ENCODE data around the gene AGO3. TPM values are rescaled to one million over a fixed set of nuclear protein-coding genes. Genes with fewer than 3 reads are reported as not detected.

The AGO3 gene
- polyA plus RNA-seq, 12 donors: 9.3 to 94.1 (median 12.0) TPM

GRCh38 chr1:36095760-36096405 is 165.0 kb downstream of the AGO3 start:
- no peak for DNase-seq

GRCh38 chr1:36096500-36097432 is 165.9 kb downstream of the AGO3 start:
- no peak for DNase-seq

GRCh38 chr1:36097693-36098585 is 167.0 kb downstream of the AGO3 start:
- no peak for DNase-seq

DNA sequence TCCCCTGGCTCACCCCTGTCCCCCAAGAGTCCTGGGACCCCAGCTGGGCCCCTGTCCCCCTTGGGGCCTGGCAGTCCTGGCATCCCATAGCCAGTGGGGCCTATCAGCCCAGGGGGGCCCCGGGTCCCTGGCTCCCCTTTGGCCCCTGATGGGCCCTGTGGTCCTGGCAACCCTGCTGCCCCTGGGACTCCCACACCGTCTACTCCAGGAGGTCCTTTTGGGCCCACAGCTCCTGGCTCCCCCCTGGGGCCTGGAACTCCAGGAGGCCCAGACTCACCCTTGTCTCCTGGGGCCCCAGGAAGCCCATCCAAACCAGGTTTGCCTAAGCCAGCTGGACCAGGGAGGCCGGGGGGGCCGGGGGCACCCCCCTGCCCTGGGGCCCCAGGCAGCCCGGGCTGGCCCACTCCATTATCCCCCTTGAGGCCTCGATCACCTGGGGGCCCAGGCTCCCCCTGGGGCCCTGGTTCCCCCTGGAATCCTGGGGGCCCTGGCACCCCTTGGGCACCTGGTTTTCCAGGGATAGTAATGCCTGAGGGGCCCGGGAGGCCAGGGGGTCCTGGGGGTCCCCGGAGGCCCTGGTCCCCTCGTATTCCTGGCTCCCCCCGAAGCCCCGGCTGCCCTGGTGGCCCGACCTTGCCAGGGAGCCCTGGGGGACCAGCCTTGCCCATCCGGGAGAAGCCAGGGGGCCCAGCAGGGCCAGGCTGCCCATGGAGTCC is 167.9 kb downstream of the AGO3 start:
- DNase-seq: no peak

- peak; percentile 77 for DNase-seq
Measured at GRCh38 chr1:36099681-36100341, 168.9 kb downstream of the AGO3 start.

- DNase-seq: no peak
Measured at GRCh38 chr1:36100376-36100775, 169.5 kb downstream of the AGO3 start.

DNA sequence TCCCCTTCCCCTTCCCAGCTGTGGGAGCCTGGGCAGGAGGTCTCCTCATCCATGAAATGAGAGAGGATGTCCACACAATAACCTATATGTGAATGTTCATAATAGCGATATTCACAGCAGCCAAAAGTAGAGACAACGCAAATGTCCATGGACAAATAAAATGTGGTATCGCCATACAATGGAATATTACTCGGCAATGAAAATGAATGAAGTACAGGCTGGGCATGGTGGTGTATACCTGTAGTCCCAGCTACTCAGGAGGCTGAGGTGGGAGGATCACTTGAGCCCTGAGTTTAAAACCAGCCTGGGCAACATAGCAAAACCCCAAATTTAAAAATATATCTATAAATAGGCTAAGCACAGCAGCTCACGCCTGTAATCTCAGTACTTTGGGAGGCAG is 170.6 kb downstream of the AGO3 start:
- no peak for DNase-seq

- DNase-seq: no peak
Measured at GRCh38 chr1:36106269-36106668, 175.4 kb downstream of the AGO3 start.

DNA sequence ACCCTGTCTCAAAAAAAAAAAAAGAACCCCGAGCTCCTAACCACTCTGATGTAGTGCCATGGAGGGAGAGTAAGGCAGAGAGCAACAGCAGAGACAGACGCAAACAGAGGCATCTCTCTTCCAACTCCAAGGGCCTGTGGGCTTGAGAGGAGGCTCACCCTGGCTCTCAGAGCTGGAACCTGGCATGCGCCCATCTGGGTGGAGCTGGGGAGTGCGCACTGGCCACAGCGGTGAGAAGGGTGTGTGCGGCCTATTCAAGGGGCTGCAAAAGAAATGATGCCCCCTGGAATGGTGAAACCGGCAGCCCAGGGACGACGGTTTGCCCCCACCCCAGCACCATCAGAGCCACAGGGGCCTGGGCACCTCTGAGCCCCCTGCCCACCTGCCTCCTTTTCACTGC is 176.5 kb downstream of the AGO3 start:
- DNase-seq: no peak

- DNase-seq: no peak
Measured at GRCh38 chr1:36108314-36108713, 177.4 kb downstream of the AGO3 start.

- DNase-seq: no peak
Measured at GRCh38 chr1:36109041-36109679, 178.3 kb downstream of the AGO3 start.

DNA sequence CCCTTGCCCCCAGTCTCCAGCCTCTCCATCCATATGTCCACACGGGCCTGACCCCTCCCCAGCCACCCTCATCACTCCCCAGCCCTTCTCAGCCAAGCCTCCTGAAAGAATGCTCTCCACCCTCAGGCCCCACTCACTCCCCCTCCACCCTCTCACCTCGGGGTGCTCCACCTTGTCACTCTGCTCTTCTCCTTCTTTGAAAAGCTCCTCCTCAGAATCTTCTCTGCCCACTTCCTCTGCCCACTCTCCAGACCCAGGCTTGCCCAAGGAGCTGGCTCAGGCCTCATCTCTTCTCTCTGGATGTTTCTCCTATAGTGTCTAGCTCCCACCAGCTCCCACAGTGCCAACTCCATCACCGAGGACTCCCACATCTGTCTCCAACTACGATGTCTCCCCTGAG is 180.2 kb downstream of the AGO3 start:
- no peak for DNase-seq

DNA sequence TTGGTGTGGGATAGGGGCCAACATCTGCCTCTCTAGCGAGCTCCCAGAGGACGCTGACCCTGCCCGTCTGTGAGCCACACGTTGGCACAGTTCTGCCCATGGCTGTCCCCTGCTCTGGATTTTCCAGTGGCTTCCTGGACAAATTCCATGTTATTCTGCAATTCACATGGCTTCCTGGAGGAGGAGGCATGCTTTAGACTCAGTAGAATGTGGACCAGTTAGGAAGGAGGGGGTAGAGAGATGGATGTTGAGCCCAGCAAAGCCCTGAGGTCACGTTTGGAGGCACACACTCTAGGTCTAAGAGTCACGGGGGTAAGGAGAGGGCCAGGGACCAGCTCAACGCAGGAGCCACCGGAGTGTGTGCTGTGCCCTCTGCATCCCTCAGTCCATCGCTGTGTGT is 181.9 kb downstream of the AGO3 start:
- DNase-seq: no peak

DNA sequence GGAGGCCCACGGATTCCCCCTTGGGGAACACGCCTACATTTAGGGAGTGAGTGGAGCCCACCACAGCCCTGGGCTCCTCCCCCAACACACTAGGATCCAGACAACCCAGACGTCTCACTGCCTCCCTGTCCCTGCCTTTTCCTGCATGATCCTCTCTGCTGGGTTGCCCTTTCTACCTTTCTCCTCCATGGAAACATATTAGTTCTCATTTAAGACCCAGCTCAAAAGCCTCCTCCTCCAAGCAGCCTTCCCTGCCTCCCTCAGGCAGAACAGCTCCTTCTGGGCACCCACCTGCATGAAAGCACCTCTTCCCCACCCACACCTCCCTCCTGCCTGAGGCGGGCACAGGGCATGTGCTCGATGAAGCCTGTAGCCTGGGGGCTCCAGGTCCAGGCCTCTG is 183.5 kb downstream of the AGO3 start:
- DNase-seq: no peak

- no peak for DNase-seq
Measured at GRCh38 chr1:36115200-36115669, 184.3 kb downstream of the AGO3 start.

DNA sequence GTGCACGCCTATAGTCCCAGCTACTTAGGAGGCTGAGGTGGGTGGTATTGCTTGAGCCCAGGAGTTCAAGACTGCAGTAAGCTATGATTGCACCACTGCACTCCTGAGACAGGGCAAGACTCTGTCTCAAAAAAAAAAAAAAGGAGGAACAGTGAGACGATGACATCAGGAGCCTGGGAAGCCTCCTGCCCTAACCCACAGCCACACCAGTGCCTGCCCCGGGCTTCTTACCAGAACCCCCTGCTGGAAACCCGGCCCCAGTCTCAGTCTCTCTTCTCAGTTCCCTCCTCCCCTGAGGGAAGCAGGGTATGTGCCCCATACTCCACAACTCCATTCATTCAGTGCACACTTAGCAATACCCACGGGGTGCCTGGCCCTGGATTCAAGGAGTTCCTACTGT is 185.0 kb downstream of the AGO3 start:
- no peak for DNase-seq

GRCh38 chr1:36116901-36117300 is 186.0 kb downstream of the AGO3 start:
- peak; percentile 80 for DNase-seq

- no peak for DNase-seq
Measured at GRCh38 chr1:36118447-36119204, 187.7 kb downstream of the AGO3 start.

GRCh38 chr1:36119456-36119855 is 188.6 kb downstream of the AGO3 start:
- DNase-seq: no peak

Measured in muscle of arm (tissue), 12 donors.